Limb (tissue), 2 donors: ENCODE measurements around the gene MOV10.
A peak's percentile ranks its signal among the peaks of the same experiment; 100 is the strongest.

Experiments
- DNase-seq, 2 donors: peaks; one replicate each; pipeline ENCODE4 v3.0.0-alpha.2; 2016; ENCODE audit errors: extremely low spot score in 2 of 2

The MOV10 gene

DNA sequence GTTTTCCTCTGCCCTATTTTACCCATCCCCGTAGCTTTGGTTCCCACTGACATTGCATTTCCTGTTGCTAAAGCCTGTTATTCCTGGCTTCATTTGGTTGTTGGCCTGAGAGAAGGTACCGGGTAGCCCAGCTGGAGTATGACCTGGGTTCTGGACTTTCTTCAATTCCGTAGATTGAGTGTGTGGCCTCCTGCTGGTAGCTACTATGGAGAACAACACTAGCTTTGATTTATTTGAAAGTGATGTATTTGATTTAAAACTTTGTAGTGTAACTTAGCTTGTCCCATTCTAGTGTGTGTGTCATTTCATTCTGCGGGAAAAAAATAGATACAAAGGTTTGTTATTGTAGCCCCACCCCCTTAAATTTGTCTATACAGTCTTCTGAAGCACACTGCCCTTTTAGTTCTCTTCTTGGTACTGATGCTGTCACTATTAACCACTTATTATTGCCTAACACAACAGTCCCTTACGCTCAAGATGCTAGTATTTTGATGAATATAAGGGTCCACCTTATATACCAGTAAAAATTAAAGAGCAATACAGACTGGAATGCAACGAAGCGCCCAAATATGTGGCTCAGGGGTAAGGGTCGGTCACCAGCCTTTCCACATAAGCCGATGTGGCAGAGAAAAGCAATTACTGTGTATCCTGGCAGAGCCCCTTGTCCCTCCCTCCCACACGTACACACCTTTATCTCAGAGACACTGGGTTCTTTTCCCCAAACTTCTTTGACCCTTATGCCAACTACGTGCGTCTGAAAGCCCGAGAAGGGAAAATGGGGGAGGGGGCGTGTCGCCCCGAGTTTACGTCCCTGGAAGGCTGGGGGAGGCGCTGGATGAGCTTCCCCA lies 643 bp upstream of the MOV10 start:
- DNase-seq: peak in 1 of 2 donors; percentile 38

GRCh38 chr1:112674986-112675727 lies 698 bp downstream of the MOV10 start:
- DNase-seq: peak; percentile 38 to 81

GRCh38 chr1:112675728-112676381 lies 1.4 kb downstream of the MOV10 start:
- no peak for DNase-seq

GRCh38 chr1:112676543-112676942 lies 2.1 kb downstream of the MOV10 start:
- DNase-seq: no peak

GRCh38 chr1:112677501-112677900 lies 3.0 kb downstream of the MOV10 start:
- no peak for DNase-seq

GRCh38 chr1:112678605-112679004 lies 4.1 kb downstream of the MOV10 start:
- no peak for DNase-seq

GRCh38 chr1:112685913-112686312 lies 11.5 kb downstream of the MOV10 start:
- DNase-seq: no peak

DNA sequence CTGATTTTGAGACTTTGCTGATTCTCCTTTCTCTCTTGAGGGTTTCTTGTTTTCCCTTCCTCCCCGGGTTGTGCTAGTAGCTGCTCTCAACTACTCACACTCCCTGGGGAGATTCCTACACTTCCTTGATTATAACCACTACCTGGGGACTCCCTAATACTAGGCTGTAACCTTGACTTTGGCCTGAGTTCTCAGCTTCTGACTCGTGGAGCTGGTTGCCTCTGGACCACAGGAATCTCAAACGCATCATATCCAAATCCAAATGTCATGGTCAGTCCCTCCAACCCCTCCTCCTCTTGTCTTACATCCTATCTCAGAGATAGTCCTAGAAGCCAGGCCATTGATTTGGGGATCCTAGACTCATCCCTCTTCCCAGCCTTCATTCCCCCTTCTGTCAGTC lies 12.0 kb downstream of the MOV10 start:
- no peak for DNase-seq

- no peak for DNase-seq
Measured at GRCh38 chr1:112686835-112687234, 12.4 kb downstream of the MOV10 start.

DNA sequence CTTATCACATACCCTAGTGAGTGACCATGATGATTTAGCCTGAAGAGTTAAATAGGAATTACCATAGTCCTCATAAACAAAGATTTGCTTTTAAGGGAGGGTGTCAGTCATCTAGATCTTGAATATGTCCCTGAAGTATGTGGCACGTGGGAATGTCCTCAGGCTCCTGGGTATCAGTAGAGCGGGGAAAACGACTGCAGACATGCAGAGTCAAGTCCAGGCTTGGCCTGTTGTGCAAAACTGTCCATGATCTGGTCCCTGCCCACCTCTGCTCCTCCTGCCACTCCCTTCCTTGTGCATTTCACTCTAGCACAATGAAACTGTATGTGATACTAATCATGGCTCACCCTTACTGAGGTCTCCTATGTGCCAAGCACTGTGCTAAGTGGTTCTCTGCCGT lies 12.9 kb downstream of the MOV10 start:
- no peak for DNase-seq

- no peak for DNase-seq
Measured at GRCh38 chr1:112687785-112688496, 13.5 kb downstream of the MOV10 start.

DNA sequence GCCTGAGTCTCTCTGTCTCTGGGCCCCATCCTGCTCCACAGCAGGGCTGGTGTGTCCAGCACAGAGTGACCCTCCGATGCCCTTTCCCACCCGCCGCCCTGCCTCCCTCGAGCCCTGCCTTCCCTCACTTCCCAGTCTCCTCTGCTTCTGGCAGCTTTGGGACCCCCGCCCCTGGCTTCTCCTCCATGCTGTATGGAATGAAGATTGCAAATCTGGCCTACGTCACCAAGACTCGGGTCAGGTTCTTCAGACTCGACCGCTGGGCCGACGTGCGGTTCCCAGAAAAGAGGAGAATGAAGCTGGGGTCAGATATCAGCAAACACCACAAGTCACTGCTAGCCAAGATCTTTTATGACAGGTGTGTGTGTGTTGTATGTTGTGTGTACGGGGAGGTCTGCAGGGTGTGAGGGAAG lies 14.3 kb downstream of the MOV10 start:
- DNase-seq: peak; percentile 46 to 60

DNA sequence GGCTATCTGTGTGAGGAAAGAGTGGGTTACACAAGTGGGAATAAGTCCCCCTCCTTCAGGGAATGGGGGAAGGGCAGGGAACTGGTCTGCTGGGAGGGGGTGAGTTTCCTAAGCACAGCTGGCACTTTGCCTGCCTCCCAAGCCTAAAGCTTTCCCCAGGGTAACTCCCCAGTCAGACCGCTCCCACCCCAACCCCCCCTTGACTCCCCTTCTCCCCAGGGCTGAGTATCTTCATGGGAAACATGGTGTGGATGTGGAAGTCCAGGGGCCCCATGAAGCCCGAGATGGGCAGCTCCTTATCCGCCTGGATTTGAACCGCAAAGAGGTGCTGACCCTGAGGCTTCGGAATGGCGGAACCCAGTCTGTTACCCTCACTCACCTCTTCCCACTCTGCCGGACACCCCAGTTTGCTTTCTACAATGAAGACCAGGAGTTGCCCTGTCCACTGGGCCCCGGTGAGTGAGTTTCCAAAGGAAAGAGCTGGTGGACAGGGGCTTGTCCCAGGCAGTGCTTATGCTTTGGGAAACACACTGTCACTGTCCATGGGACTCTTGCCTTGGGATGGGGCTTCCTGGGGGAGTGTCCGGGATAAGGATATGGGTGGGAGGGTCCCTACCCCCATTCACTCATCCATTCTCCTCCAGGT lies 14.9 kb downstream of the MOV10 start:
- no peak for DNase-seq

DNA sequence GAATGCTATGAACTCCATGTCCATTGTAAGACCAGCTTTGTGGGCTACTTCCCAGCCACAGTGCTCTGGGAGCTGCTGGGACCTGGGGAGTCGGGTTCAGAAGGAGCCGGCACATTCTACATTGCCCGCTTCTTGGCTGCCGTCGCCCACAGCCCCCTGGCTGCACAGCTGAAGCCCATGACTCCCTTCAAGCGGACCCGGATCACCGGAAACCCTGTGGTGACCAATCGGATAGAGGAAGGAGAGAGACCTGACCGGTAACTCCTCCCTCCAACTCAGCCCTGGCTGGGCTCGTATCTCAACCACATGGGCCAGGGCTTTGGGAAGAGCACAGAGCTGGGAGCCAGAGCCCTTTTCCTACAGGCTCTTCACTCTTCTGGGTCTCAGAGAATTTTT lies 15.4 kb downstream of the MOV10 start:
- DNase-seq: no peak

DNA sequence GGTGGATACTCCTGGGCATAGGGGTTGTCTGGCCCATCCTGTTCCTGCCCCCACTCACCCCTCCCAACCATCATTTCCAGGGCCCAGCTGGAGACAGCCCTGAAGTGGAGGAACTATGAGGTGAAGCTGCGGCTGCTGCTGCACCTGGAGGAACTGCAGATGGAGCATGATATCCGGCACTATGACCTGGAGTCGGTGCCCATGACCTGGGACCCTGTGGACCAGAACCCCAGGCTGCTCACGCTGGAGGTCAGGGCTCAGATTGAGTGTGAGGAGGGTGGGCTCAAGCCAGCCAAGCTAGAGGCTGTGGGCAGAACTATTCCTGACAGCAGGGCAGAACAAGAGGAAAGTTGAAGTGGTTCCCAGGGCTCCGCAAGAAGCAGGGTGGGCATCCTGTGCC lies 18.2 kb downstream of the MOV10 start:
- no peak for DNase-seq

DNA sequence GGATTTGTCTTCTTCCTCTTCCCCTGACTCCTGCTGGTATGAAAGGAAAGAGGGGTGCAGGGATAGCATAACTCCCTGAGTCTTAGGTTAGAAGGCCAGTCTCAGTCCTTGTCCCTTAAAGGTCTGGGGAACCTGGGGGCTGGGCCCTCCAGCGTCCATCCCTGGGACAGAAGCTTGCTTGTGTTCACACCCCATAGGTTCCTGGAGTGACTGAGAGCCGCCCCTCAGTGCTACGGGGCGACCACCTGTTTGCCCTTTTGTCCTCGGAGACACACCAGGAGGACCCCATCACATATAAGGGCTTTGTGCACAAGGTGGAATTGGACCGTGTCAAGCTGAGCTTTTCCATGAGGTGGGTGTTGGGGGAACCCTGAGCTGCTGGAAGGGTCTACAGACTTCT lies 19.4 kb downstream of the MOV10 start:
- no peak for DNase-seq

DNA sequence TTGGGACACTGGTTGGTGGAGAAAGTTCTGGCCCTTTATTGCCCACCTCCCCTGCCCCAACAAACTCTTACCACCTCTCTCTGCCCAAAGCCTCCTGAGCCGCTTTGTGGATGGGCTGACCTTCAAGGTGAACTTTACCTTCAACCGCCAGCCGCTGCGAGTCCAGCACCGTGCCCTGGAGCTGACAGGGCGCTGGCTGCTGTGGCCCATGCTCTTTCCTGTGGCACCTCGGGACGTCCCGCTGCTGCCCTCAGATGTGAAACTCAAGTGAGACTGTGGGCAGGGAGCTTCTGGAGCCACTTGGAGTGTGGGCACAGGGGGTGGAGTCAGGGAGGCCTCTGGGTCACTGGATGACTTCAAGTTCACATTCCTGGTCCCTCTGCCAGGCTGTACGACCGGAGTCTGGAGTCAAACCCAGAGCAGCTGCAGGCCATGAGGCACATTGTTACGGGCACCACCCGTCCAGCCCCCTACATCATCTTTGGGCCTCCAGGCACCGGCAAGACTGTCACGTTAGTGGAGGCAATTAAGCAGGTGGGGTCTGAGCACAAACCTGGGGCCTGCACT lies 20.0 kb downstream of the MOV10 start:
- no peak for DNase-seq

- no peak for DNase-seq
Measured at GRCh38 chr1:112695276-112695675, 20.8 kb downstream of the MOV10 start.

DNA sequence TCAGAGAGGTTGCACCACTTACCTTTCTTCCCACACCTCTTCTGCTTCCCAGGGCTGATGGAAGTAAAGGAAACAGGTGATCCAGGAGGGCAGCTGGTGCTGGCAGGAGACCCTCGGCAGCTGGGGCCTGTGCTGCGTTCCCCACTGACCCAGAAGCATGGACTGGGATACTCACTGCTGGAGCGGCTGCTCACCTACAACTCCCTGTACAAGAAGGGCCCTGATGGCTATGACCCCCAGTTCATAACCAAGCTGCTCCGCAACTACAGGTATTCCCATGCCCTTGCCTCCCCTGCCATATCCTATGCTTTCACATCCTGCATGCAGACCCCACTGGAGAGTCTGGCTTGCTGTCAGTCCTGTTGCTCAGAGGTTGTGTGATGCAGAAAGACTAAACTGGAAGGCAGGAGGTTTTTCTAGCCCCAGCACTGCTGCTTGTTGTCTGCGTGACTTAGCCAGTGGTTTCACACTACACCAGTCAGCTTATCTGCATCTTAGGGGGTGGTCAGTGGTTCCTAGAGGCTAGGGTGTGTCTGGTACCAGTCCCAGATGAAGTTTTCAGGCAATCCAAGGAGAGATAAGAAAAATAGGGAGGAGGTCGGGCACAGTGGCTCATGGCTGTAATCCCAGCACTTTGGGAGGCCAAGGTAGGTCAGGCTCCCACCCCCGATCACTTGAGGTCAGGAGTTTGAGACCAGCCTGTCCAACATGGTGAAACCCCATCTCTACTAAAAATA lies 22.3 kb downstream of the MOV10 start:
- no peak for DNase-seq

- no peak for DNase-seq
Measured at GRCh38 chr1:112697781-112698201, 23.3 kb downstream of the MOV10 start.
